Testis (tissue), 2 donors: ENCODE results near the gene ECI1.

Experiments used
- POLR2A ChIP-seq: fragments of 450-650 bp; IDR thresholded peaks from one replicate; pipeline ENCODE4 v1.6.1; 2017; ENCODE audit warnings: antibody characterized with exemption, mild to moderate bottlenecking, moderate library complexity
- TF ChIP-seq, protein P1 (sequence below), 3 experiments: fragments of 450-650 bp in 2 of 3; fragments of 200-600 bp in 1 of 3; sonication (generic) in 1 of 3; IDR thresholded peaks; one replicate each; pipeline ENCODE4 v1.5.1; 2016 to 2019; ENCODE audit warnings: antibody characterized with exemption in 3 of 3, mild to moderate bottlenecking in 2 of 3, moderate library complexity in 1 of 3

DNA sequence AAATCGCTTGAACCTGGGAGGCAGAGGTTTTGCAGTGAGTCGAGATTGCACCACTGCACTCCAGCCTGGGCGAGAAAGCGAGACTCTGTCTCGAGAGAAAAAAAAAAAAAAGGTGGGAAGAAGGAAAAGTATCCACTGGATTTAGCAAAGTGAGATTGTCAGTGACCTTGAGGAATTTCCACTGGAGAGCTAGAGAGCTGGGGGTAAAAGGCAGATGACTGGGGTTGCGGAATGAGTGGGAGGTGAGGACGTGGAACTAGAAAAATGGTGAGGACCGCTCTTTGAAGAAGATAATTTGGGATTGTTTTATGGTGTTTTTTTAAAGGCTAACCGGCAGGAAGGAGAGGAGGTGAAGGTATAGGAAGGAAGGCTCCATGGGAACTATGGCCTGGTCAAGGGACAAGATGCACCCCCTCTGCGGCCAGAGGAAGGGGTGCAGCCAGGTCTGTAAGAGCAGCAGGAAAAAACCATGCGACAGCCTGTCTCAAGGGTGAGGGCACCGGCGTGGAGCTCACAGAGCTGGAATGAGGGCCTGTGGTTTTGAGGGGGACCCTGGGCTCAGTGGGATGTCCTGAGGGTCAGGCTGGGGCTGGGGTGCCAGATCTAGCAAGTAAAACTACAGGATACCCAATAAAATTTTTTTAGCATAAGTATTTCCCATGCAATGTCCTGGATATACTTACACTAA, 46.8 kb downstream of the ECI1 start:
- TF ChIP-seq, protein P1, sequence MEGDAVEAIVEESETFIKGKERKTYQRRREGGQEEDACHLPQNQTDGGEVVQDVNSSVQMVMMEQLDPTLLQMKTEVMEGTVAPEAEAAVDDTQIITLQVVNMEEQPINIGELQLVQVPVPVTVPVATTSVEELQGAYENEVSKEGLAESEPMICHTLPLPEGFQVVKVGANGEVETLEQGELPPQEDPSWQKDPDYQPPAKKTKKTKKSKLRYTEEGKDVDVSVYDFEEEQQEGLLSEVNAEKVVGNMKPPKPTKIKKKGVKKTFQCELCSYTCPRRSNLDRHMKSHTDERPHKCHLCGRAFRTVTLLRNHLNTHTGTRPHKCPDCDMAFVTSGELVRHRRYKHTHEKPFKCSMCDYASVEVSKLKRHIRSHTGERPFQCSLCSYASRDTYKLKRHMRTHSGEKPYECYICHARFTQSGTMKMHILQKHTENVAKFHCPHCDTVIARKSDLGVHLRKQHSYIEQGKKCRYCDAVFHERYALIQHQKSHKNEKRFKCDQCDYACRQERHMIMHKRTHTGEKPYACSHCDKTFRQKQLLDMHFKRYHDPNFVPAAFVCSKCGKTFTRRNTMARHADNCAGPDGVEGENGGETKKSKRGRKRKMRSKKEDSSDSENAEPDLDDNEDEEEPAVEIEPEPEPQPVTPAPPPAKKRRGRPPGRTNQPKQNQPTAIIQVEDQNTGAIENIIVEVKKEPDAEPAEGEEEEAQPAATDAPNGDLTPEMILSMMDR (IDR thresholded peaks at IDR 0.05): no peak
- TF ChIP-seq POLR2A: no peak
